HG03457 (cell line): ENCODE measurements around the gene PACSIN1.
"Not testable (repeated sequence)": the region's sequence is repeated elsewhere in the genome, so short reads cannot be mapped to it uniquely, and the experiment has no call there.

Experiments
- ATAC-seq: cut with Tn5 transposase; IDR thresholded peaks from one replicate; pipeline ENCODE4 v1.9.1; 2021; ENCODE audit warnings: moderate number of reproducible peaks; ENCODE audit not compliant: unreplicated experiment

PACSIN1 gene

DNA sequence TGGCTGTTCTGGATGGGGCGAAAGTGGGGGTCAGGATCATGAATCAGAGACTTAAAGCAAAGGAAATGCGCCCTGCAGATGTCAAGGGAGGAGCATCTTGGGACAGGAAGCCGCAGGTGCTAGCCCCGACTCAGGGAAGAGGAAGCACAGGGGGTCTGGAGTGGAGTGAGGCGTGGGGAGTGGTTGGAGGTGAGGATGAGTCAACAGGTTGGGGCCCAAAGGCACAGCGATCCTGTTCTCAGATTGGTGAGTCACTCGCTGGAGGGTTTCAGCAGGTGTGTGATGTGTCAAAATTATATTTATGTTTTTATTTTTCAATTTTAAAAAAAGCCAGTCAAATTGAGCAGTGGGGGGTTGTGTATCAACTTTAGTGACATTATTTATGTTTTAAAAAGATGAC lies 19.0 kb downstream of the PACSIN1 start:
- no peak for ATAC-seq

GRCh38 chr6:34485321-34486060 lies 19.6 kb downstream of the PACSIN1 start:
- ATAC-seq, result no peak

DNA sequence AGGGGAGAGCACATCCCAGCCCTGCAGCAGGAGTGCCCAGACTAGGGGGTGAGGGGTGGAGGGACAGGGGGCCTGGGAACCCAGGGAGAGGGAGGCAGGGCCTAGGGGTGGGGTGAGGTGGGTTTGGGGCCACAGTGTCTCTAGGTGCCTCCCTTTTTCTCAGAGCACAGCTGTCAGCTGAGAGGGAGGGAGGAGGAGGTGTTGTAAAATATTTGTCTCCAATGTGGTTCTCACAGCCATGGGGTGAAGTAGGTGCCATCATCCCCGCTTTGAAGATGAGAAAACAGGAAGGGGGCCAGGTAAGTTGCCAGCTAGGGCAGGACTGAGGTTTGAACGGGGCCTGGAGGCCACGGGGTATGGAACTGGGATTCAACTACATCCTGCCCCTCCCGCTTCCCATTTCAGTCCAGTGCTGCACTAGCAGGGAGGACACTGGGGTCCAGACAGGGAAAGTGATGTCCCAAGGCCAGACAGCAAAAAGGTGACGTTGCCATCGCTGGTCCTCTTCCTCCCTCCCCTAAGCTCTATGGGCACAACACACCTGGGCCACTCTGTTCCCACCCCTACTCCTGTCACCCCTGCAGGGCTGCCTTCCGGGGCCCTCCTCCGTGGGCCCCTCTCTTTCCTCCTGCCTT lies 20.3 kb downstream of the PACSIN1 start:
- ATAC-seq, result no peak

DNA sequence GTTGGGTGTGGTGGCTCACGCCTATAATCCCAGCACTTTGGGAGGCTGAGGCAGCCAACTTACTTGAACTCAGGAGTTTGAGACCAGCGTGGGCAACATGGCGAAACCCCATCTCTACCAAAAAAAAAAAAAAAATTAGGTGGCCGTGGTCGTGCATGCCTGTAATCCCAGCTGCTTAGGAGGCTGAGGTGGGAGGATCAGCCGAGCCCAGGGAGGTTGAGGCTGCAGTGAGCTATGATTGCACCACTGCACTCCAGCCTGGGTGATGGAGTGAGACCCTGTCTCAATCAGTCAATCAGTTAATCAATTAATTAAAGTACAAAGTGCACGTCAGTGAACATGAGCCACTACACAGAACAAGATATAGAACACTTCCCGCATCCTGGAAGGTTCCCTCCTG lies 21.0 kb downstream of the PACSIN1 start:
- ATAC-seq, result not testable (repeated sequence)

DNA sequence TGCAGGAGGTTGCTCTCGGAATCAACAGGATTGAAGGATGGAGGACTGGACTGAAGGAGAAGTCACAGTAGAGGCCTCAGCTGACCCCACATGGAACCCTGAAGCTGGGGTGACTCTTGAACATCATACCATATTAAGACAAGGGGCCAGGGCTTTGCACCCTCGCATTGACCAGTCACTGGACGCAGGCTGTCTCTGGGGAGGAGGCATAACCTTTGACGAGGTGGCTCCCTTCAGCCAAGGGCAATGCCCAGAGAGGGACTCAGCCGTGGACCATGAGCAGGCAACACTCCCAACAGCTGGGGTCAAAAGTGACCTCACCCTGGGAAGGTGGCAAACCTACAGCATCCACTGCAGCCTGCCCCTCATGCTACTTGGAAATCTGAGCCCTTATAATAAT lies 21.7 kb downstream of the PACSIN1 start:
- ATAC-seq, result no peak

DNA sequence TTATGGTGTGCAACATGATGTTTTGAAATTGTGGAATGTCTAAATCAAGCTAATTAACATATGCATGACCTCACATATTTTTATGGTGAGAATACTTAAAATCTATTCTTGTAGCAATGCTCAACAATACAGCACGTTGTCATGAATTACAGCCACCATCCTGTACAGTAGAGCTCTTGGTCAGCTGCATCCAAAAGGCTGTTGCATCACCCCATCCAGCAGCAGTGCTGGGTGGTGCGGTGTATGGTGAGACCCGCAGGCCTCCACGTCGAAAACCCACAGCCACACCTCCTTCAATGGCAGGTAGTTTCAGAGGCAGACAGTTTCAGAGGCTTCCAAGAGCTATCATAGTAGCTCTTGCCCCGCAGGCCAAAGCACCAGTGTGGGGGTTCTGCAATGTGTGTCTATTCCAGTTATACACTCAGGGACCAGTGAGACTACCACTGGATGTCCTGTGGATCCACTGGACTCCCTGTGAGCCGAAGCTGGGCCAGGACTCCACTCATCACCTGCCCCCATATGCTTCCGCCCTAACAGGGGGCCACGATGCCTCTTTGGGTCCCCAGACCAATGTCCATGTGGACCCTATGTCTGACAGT lies 23.4 kb downstream of the PACSIN1 start:
- ATAC-seq, result no peak

- no peak for ATAC-seq
These were observed 24.7 kb downstream of the PACSIN1 start for GRCh38 chr6:34490390-34491090.

- no peak for ATAC-seq
These were observed 25.2 kb downstream of the PACSIN1 start for GRCh38 chr6:34491091-34491430.

DNA sequence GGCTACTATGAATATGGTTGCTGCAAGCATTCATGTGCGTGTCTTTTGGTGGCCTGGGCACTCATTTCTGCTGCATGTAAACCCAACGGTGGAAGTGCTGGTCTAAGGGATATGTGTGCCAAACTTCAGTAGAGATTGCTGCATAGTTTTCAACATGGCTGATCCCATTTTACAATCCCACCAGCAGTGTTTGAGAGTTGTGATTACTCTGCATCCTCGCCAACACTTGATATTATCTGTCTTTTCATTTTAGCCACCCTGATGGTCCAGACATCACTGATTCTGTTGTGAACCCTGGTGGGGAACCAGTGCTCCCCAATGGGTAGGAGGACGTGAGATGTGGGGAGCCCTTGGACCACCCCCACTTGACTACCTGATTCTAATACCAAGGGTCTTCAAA lies 27.5 kb downstream of the PACSIN1 start:
- no peak for ATAC-seq

DNA sequence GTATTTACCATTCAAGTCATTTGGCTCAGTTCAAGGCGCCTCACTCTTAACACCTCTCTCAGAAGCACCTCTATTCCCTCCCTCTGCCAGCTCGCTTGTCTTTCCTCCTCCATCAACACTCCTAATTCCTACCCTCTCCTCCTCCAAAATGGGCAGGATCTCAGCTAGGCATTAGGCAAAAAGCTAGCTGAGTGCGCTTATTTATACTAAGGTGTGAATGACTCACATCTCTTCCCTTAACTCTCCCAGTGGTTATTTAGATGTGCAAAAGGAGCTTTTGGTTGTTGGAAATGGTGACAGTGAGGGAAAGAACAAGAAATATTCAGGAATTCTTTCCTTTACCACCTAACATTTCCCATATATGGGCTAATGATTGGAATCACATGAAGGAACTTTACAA lies 29.1 kb downstream of the PACSIN1 start:
- no peak for ATAC-seq

- ATAC-seq, result no peak
These were observed 30.3 kb downstream of the PACSIN1 start for GRCh38 chr6:34496103-34496685.

- no peak for ATAC-seq
These were observed 31.5 kb downstream of the PACSIN1 start for GRCh38 chr6:34497411-34497810.

DNA sequence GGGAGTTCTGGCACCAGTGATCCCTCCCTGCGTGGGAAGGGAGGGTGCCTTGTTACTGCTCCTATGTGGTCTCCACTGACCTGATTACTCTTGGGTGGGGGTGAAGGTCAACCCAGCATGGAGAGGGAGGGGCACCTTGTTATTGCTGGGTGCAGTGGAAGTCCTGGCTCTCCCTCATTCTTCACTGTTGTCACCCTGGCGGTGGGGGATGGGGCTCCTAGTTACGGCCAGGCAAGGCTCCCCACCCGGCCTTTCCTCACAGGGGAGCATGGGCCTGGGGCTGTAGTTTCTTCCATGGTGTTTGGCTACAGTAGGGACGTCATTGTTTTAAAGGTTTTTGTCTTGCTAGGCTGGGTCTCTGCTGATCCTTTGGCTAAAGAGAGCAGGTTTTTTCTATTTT lies 40.8 kb downstream of the PACSIN1 start:
- ATAC-seq, result no peak

DNA sequence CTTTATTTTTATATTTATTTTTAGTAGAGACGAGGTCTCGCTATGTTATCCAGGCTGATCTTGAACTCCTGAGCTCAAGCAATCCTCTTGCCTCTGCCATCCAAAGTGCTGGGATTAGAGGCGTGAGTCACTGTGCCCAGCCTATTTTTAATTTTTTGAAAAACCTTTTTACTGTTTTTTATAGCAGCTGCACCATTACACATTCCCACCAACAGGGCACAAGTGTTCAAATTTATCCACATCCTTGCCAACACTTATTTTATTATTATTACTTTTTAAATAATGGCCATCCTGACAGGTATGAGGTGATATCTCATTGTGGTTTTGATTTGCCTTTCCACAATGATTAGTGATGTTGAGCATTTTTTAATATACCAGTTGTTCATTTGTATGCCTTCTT lies 42.5 kb downstream of the PACSIN1 start:
- ATAC-seq, result no peak

GRCh38 chr6:34509782-34510181 lies 43.9 kb downstream of the PACSIN1 start:
- ATAC-seq, result no peak

DNA sequence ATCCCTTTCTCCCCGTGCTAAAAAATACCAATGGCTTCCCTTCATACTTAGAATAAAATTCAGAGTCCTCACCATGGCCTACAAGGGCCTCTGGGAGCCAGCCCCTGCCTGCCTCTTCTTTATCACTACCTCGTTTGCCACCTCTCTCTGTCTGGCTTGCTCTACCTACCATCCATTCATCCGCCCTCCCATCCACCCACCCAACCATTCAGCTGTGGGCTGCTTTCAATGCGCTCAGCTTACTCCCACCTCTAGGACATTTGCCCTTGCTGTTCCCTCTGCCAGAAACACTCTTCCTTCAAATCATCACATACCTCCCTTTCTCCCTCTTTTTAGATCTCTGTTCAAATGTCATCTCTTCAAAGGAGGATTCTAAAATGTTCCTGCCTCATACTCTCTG lies 44.4 kb downstream of the PACSIN1 start:
- ATAC-seq, result no peak

DNA sequence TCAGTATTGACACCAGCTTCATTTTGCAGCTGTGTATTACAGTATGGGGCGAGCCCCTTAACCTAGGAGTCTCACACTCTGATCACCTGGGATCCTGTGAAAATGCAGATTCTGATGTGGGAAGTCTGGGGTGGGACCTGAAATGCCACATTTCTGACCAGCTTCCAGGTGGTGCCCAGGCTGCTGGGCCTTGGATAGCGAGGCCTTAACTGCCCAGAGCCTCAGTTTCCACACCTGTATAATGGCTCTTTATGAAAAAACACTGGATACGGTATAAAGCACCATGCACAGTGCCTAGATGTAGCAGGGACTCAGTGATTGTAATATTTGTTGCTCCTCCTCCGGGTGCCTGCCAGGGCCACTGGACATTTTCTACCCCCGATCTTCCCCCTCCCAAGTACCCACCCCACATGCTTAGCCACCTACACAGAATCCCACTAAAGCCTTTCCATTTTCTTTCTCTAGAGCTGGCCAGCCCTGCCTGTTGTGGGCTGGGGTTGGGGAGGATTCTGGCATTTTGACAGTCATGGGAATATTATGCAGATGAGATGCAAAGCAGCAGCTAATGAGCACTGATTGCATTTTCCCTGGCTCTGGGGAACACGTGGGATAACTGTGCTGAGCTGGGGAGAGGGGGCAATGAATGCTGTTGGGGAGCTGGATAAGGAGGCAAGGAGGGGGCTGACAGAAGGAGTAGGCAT lies 45.5 kb downstream of the PACSIN1 start:
- ATAC-seq, result no peak

GRCh38 chr6:34511915-34512737 lies 46.2 kb downstream of the PACSIN1 start:
- no peak for ATAC-seq

GRCh38 chr6:34512738-34513115 lies 46.9 kb downstream of the PACSIN1 start:
- ATAC-seq, result no peak

- ATAC-seq, result no peak
These were observed 47.8 kb downstream of the PACSIN1 start for GRCh38 chr6:34513646-34514045.
